Cardiac fibroblast (primary cell): ENCODE measurements around the gene DENND4A.

ENCODE experiments used
- DNase-seq, 2 donors: peaks; one replicate each; pipeline versions ENCODE4 v3.0.0 to v3.0.0-alpha.2; 2010; ENCODE audit warnings: low read depth in 2 of 2
- H3K4me3 ChIP-seq, 2 donors: replicated peaks in 1 of 2; 1 replicate in 1 of 2; 2 replicates in 1 of 2; pipeline ENCODE4 v1.5.1; 2011; ENCODE audit warnings: low read depth in 2 of 2, low read length in 2 of 2, mild to moderate bottlenecking in 2 of 2, moderate library complexity in 1 of 2
- TF ChIP-seq, protein P1 (sequence below): IDR thresholded peaks from one replicate; pipeline ENCODE4 v1.5.1; 2011; ENCODE audit warnings: low read depth, mild to moderate bottlenecking, low read length, inconsistent platforms

Gene DENND4A

GRCh38 chr15:65650312-65651041 lies 141.6 kb downstream of the DENND4A start:
- TF ChIP-seq, protein P1, sequence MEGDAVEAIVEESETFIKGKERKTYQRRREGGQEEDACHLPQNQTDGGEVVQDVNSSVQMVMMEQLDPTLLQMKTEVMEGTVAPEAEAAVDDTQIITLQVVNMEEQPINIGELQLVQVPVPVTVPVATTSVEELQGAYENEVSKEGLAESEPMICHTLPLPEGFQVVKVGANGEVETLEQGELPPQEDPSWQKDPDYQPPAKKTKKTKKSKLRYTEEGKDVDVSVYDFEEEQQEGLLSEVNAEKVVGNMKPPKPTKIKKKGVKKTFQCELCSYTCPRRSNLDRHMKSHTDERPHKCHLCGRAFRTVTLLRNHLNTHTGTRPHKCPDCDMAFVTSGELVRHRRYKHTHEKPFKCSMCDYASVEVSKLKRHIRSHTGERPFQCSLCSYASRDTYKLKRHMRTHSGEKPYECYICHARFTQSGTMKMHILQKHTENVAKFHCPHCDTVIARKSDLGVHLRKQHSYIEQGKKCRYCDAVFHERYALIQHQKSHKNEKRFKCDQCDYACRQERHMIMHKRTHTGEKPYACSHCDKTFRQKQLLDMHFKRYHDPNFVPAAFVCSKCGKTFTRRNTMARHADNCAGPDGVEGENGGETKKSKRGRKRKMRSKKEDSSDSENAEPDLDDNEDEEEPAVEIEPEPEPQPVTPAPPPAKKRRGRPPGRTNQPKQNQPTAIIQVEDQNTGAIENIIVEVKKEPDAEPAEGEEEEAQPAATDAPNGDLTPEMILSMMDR: no peak

DNA sequence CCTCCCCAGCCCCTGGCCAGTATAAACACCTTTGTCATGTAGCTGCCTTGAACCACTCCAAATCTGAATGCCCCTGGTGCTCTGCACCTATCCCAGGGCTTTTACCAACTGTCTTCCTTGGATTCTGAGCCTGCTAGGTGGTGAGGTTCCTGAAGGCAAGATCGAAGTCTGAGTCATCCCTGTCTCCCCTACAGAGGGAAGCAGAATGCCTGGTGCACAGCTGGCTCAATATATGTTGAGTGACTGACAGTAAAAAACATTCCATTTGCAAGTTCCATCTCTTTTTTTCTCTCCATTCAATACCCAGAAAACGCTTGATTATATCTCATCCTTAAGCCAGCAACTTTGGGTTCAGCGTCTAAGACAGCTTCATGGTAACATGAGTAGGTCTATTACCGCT lies 145.6 kb downstream of the DENND4A start:
- DNase-seq: no peak
- TF ChIP-seq, protein P1: no peak

More at GRCh38 chr15:65650312-65651041, 141.6 kb downstream of the DENND4A start:
- no peak for DNase-seq
- H3K4me3 ChIP-seq: no peak overlapping the region

GRCh38 chr15:65645392-65645791 lies 146.7 kb downstream of the DENND4A start:
- H3K4me3 ChIP-seq: no peak overlapping the region
- TF ChIP-seq, protein P1: no peak
- no peak for DNase-seq

More for the DNA sequence above, 145.6 kb downstream of the DENND4A start:
- H3K4me3 ChIP-seq: no peak overlapping the region

DNA sequence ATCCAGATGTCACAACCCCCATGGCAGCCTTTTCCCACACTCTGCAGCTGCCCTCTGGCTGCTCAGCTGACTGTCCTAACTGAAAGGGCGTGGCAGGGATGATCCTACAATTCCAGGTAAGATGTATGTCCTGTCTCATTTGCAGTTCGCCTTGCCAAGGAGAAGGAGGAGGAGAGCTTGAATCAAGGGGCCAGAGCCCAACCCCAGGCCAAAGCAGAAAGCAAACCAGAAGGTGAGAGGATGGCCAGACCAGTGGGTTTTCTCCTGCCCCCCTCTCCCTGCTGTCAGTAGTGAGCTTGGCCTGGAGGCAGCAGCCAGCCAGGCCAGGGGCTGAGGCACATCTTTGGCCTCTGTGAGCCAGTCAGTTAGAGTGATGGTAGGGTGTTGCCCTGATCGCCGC lies 147.8 kb downstream of the DENND4A start:
- TF ChIP-seq, protein P1: no peak
- H3K4me3 ChIP-seq: no peak overlapping the region
- no peak for DNase-seq

GRCh38 chr15:65642594-65642993 lies 149.5 kb downstream of the DENND4A start:
- TF ChIP-seq, protein P1: no peak
- DNase-seq: no peak
- no peak overlapping the region for H3K4me3 ChIP-seq

DNA sequence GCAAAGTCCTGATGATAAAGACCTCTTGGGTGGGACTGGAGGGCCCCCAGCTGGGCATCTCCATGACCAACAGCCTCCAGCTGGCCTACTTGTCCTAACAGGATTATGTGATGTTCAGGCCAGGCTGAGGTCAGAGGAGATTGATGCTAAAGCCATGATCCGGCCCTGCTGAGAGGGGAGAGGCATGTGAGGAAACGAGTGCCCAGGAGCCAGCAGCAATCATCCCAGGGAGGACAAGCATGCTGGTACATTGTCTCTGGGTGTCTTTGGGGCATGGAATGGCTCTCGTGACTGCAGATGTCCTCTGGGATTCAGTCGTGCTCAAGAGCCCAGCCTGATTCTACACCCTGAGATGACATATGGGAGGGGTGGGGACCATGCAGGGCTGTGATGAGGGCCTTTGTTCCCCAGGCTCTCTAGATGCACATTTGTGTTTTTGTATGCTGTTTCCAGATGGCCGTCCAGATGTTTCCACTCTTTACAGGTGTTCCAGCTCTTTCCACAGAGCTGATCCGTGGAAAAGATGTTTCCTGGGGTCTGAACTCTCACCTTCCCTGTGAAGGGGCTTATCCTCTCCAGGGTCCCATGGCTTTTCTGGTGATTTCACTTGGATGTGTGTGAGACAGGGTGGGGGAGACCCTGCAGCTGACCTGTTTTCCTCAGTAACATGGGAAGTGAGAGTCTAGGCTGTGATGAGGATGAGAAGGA lies 150.2 kb downstream of the DENND4A start:
- no peak overlapping the region for H3K4me3 ChIP-seq
- DNase-seq: no peak
- TF ChIP-seq, protein P1: no peak
